OCI-LY3 (cell line): ENCODE data around the gene CITED4.

Experiments
- H2AFZ ChIP-seq: fragments of 200-600, 300-600 bp; shearing (Covaris generic); 2 replicates; pipeline ENCODE4 v1.6.0; 2014; ENCODE audit warnings: antibody characterized with exemption, low read depth, low read length
- H3K27ac ChIP-seq: fragments of 200-600, 300-600 bp; sonication (generic); 2 replicates; pipeline ENCODE4 v1.5.1; 2014; ENCODE audit warnings: mild to moderate bottlenecking, low read length, moderate library complexity, mixed read lengths
- H3K27me3 ChIP-seq: fragments of 200-600, 300-600 bp; sonication (generic); 2 replicates; pipeline ENCODE4 v1.6.1; 2014; ENCODE audit warnings: low read depth, low read length, mixed read lengths
- H3K36me3 ChIP-seq: fragments of 200-600, 300-600 bp; sonication (generic); replicated peaks from 2 replicates; pipeline ENCODE3; 2014; ENCODE audit warnings: low read depth, low read length, mixed read lengths
- H3K4me1 ChIP-seq: fragments of 300-600, 200-600 bp; sonication (generic); 2 replicates; pipeline ENCODE4 v1.6.1; 2014; ENCODE audit warnings: low read length, mixed read lengths
- H3K4me2 ChIP-seq: fragments of 200-600, 300-600 bp; sonication (generic); 2 replicates; pipeline ENCODE4 v1.6.1; 2014; ENCODE audit warnings: low read length, mixed read lengths
- H3K4me3 ChIP-seq: fragments of 300-600, 200-600 bp; sonication (generic); 2 replicates; pipeline ENCODE4 v1.5.1; 2014; ENCODE audit warnings: antibody characterized with exemption, mild to moderate bottlenecking, low read length, moderate library complexity
- H3K79me2 ChIP-seq: fragments of 300-600, 200-600 bp; shearing (Covaris generic); 2 replicates; pipeline ENCODE4 v1.6.1; 2014; ENCODE audit warnings: mild to moderate bottlenecking, low read length, mixed read lengths
- H3K9ac ChIP-seq: fragments of 300-600, 200-600 bp; shearing (Covaris generic); 2 replicates; pipeline ENCODE4 v1.6.0; 2014; ENCODE audit warnings: mild to moderate bottlenecking, low read length, moderate library complexity
- H3K9me3 ChIP-seq: fragments of 200-600, 300-600 bp; shearing (Covaris generic); 2 replicates; pipeline ENCODE4 v1.6.1; 2014; ENCODE audit warnings: low read length, mixed read lengths; ENCODE audit not compliant: insufficient read depth
- H4K20me1 ChIP-seq: fragments of 200-600, 300-600 bp; sonication (generic); 2 replicates; pipeline ENCODE4 v1.6.1; 2016; ENCODE audit warnings: low read length, mixed read lengths; ENCODE audit not compliant: insufficient read depth
- EZH2phosphoT487 ChIP-seq: fragments of 200-600 bp; shearing (Covaris generic); IDR thresholded peaks from 2 replicates; pipeline ENCODE4 v1.6.1; 2018; ENCODE audit warnings: antibody characterized with exemption, mixed run types, low read depth
- TF ChIP-seq, protein P1 (sequence below): fragments of 200-600, 300-600 bp; sonication (generic); IDR thresholded peaks from 2 replicates; pipeline ENCODE4 v1.5.1; 2014; ENCODE audit warnings: antibody characterized with exemption, low read length, low read depth

The CITED4 gene

DNA sequence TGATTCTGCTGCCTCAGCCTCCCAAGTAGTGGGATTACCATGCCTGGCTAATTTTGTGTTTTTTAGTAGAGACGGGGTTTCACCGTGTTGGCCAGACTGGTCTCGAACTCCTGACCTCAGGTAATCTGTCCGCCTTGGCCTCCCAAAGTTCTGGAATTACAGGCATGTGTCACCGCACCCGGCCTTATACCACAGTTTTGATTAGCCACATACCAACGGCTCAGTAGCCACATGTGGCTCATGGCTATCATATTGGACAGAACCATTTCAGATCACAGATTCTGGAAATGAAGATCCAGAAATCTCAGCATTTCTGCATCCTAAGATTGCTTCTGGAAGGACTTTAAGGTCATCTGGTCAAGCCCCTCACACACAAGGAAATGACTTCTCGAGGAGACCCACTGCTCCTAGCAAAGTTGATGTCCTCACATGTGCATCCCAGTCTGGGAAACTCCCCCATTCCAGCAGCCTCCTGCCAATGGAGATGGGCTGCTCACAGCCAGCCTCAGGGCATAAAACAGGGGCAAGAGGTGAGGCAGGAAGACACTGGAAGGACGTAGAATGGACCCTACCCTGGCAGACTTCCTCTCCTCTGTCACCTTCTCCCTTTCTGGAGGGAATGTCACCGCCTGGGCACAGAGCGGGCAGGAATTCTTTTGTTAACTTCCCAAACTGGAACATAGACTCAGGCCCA is 17.5 kb upstream of the CITED4 start:
- no peak overlapping the region for H3K9ac ChIP-seq
- H3K79me2 ChIP-seq: no peaks in the 10 kb centered on the region
- TF ChIP-seq, protein P1, sequence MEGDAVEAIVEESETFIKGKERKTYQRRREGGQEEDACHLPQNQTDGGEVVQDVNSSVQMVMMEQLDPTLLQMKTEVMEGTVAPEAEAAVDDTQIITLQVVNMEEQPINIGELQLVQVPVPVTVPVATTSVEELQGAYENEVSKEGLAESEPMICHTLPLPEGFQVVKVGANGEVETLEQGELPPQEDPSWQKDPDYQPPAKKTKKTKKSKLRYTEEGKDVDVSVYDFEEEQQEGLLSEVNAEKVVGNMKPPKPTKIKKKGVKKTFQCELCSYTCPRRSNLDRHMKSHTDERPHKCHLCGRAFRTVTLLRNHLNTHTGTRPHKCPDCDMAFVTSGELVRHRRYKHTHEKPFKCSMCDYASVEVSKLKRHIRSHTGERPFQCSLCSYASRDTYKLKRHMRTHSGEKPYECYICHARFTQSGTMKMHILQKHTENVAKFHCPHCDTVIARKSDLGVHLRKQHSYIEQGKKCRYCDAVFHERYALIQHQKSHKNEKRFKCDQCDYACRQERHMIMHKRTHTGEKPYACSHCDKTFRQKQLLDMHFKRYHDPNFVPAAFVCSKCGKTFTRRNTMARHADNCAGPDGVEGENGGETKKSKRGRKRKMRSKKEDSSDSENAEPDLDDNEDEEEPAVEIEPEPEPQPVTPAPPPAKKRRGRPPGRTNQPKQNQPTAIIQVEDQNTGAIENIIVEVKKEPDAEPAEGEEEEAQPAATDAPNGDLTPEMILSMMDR: no peak
- no peak for TF ChIP-seq EZH2phosphoT487
- no peak overlapping the region for H2AFZ ChIP-seq
- H3K4me1 ChIP-seq: peaks cover 8% of the 10 kb centered on the region; the same call in 1 of the 2 replicates
- H3K4me2 ChIP-seq: no peak overlapping the region
- no peaks in the 10 kb centered on the region for H3K36me3 ChIP-seq
- no peaks in the 10 kb centered on the region for H4K20me1 ChIP-seq
- no peak overlapping the region for H3K27ac ChIP-seq
- H3K27me3 ChIP-seq: no peaks in the 10 kb centered on the region
- peaks cover 4% of the 10 kb centered on the region for H3K9me3 ChIP-seq
- no peak overlapping the region for H3K4me3 ChIP-seq

DNA sequence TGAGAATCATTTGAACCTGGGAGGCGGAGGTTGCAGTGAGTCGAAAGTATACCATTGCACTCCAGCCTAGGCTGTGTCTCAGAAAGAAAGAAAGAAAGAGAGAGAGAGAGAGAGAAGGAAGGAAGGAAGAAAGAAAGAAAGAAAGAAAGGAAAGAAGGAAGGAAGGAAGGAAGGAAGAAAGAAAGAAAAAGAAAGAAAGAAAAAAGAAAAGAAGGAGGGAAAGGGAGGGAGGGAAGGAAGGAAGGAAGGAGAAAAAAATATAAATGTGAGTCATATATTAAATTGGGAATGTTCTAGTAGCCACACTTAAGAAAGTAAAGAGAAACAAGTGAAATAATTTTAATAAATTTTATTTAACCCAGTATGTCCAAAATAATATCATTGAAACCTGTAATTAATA is 16.7 kb upstream of the CITED4 start:
- Histone ChIP-seq H3K79me2 (no peaks in the 10 kb centered on the region), H2AFZ (no peak overlapping the region), H3K27me3 (no peaks in the 10 kb centered on the region), H4K20me1 (no peaks in the 10 kb centered on the region), H3K4me1 (peaks cover 8% of the 10 kb centered on the region; the same call in 1 of the 2 replicates), H3K27ac (no peak overlapping the region), H3K4me3 (no peak overlapping the region), H3K4me2 (no peak overlapping the region), H3K9me3 (peaks cover 4% of the 10 kb centered on the region), H3K9ac (no peak overlapping the region), H3K36me3 (no peaks in the 10 kb centered on the region)
- TF ChIP-seq, protein P1: no peak
- no peak for TF ChIP-seq EZH2phosphoT487

DNA sequence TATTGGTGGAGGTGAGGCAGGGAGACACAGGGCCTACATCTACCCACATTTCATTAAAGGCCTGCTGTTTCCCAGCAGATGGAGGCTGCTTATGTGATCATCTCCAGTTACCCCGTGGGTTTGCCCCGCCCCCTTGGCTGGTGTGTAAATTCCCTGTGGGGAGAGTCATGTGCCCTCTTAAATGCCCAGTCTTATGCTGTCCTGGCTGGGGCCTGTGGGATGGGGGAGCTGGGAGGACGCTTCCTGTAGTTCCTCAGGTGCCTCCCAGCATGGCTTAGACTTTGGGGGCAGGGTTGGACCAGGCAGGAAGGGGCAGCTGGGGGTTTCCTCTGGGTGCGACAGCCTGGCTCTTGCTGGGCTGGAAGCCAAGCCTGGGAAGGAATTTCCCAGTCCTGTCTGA is 15.5 kb upstream of the CITED4 start:
- no peak overlapping the region for H3K27ac ChIP-seq
- H3K9ac ChIP-seq: no peak overlapping the region
- H3K36me3 ChIP-seq: no peaks in the 10 kb centered on the region
- no peaks in the 10 kb centered on the region for H4K20me1 ChIP-seq
- H3K4me1 ChIP-seq: peaks cover 8% of the 10 kb centered on the region; the same call in 1 of the 2 replicates
- H3K9me3 ChIP-seq: peaks cover 4% of the 10 kb centered on the region
- H3K27me3 ChIP-seq: no peaks in the 10 kb centered on the region
- H3K4me3 ChIP-seq: no peak overlapping the region
- no peak overlapping the region for H2AFZ ChIP-seq
- H3K79me2 ChIP-seq: no peaks in the 10 kb centered on the region
- no peak overlapping the region for H3K4me2 ChIP-seq
- no peak for TF ChIP-seq EZH2phosphoT487
- TF ChIP-seq, protein P1: no peak

DNA sequence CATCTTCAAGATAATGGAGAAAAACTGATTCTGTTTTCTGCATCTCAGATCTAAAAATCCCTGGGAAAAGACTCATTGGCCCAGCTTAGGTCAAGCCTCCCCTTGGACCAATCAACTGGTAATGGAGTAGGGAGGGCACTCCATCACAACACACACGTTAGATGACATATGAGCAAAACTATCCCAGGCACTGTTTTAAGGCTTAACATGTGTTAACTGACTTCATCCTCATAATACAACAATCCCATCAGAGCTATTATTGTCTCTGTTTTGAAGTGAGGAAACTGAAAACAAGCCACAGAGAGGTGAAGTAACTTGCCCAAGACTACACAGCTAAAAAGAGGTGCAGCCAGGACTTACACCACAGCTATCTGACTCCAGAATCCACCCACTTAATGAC is 14.7 kb upstream of the CITED4 start:
- H3K9me3 ChIP-seq: peaks cover 4% of the 10 kb centered on the region
- no peaks in the 10 kb centered on the region for H3K79me2 ChIP-seq
- peaks cover 8% of the 10 kb centered on the region; the same call in 1 of the 2 replicates for H3K4me1 ChIP-seq
- H2AFZ ChIP-seq: no peak overlapping the region
- H3K9ac ChIP-seq: no peak overlapping the region
- no peaks in the 10 kb centered on the region for H3K36me3 ChIP-seq
- no peak overlapping the region for H3K4me2 ChIP-seq
- H3K27ac ChIP-seq: no peak overlapping the region
- H3K27me3 ChIP-seq: no peaks in the 10 kb centered on the region
- TF ChIP-seq, protein P1: no peak
- TF ChIP-seq EZH2phosphoT487: no peak
- no peaks in the 10 kb centered on the region for H4K20me1 ChIP-seq
- H3K4me3 ChIP-seq: no peak overlapping the region
